CD14-positive monocyte (primary cell): ENCODE measurements around the gene GALNT14. TPM values are rescaled to one million over a fixed set of nuclear protein-coding genes. Genes with fewer than 3 reads are reported as not detected.

Source experiments
- DNase-seq, 3 donors: peaks; one replicate each; pipeline ENCODE4 v3.0.0-alpha.2; 2011 to 2022
- H2AFZ ChIP-seq: 2 replicates; pipeline ENCODE4 v1.6.0; 2012; ENCODE audit warnings: mild to moderate bottlenecking, low read depth, low read length, inconsistent platforms; ENCODE audit not compliant: insufficient read depth, poor library complexity, severe bottlenecking
- H3K27ac ChIP-seq, 2 donors: 1 replicate in 1 of 2; 2 replicates in 1 of 2; pipeline ENCODE4 v1.5.1; 2012 to 2013; ENCODE audit warnings: low read length in 2 of 2, control low read depth in 1 of 2, inconsistent platforms in 1 of 2, low read depth in 1 of 2, mild to moderate bottlenecking in 1 of 2
- H3K27me3 ChIP-seq, 2 donors: one replicate each; pipeline versions ENCODE4 v1.6.0 to v1.6.1; 2011 to 2013; ENCODE audit warnings: low read length in 2 of 2; ENCODE audit not compliant: control insufficient read depth in 2 of 2, insufficient read depth in 2 of 2
- H3K36me3 ChIP-seq, 2 donors: replicated peaks in 1 of 2; 1 replicate in 1 of 2; 2 replicates in 1 of 2; pipeline versions ENCODE4 v1.5.1 to v1.6.1; 2012 to 2013; ENCODE audit warnings: low read length in 2 of 2, control low read depth in 1 of 2, inconsistent platforms in 1 of 2, mild to moderate bottlenecking in 1 of 2; ENCODE audit not compliant: insufficient read depth in 2 of 2, control insufficient read depth in 1 of 2
- H3K4me1 ChIP-seq, 2 donors: 1 replicate in 1 of 2; 2 replicates in 1 of 2; pipeline versions ENCODE4 v1.5.1 to v1.6.1; 2012 to 2013; ENCODE audit warnings: low read length in 2 of 2, control low read depth in 1 of 2, inconsistent platforms in 1 of 2, mild to moderate bottlenecking in 1 of 2, moderate library complexity in 1 of 2; ENCODE audit not compliant: insufficient read depth in 2 of 2, control insufficient read depth in 1 of 2
- H3K4me2 ChIP-seq: replicated peaks from 2 replicates; pipeline ENCODE3; 2012; ENCODE audit warnings: low read length, moderate library complexity, mild to moderate bottlenecking; ENCODE audit not compliant: poor library complexity, severe bottlenecking; ENCODE audit errors: extremely low read depth
- H3K4me3 ChIP-seq, 3 experiments: fragments of 200-600 bp in 1 of 3; sonication (generic) in 1 of 3; replicated peaks in 1 of 3; 1 replicate in 2 of 3; 2 replicates in 1 of 3; pipeline ENCODE4 v1.5.1; 2011 to 2013; ENCODE audit warnings: low read length in 3 of 3, mild to moderate bottlenecking in 3 of 3, control low read depth in 2 of 3, low read depth in 2 of 3, inconsistent platforms in 1 of 3, moderate library complexity in 1 of 3
- H3K79me2 ChIP-seq: 2 replicates; pipeline ENCODE4 v1.6.0; 2012; ENCODE audit warnings: mild to moderate bottlenecking, control low read depth, inconsistent platforms, low read length, moderate library complexity; ENCODE audit not compliant: insufficient read depth
- H3K9ac ChIP-seq: 2 replicates; pipeline ENCODE4 v1.6.0; 2017; ENCODE audit warnings: low read length, mild to moderate bottlenecking; ENCODE audit not compliant: insufficient read depth, poor library complexity, severe bottlenecking
- H3K9me3 ChIP-seq, 2 donors: replicated peaks in 1 of 2; 1 replicate in 1 of 2; 2 replicates in 1 of 2; pipeline versions ENCODE4 v1.5.1 to v1.6.1; 2012 to 2013; ENCODE audit warnings: low read length in 2 of 2, control low read depth in 1 of 2; ENCODE audit not compliant: control insufficient read depth in 1 of 2, insufficient read depth in 1 of 2
- H4K20me1 ChIP-seq: 2 replicates; pipeline ENCODE4 v1.6.0; 2012; ENCODE audit warnings: mild to moderate bottlenecking, low read length, control low read depth, moderate library complexity; ENCODE audit not compliant: insufficient read depth
- H3K27ac Mint-ChIP-seq, 7 donors: one replicate each; pipeline ENCODE4 v1.8.0; 2020; ENCODE audit warnings: mild to moderate bottlenecking in 7 of 7, mixed read lengths in 7 of 7, moderate library complexity in 6 of 7, inconsistent platforms in 2 of 7
- H3K27me3 Mint-ChIP-seq, 3 donors: one replicate each; pipeline ENCODE4 v1.8.0; 2021 to 2022; ENCODE audit warnings: low read depth in 3 of 3, mild to moderate bottlenecking in 3 of 3, mixed read lengths in 3 of 3, moderate library complexity in 3 of 3, inconsistent platforms in 1 of 3
- H3K36me3 Mint-ChIP-seq, 2 donors: one replicate each; pipeline ENCODE4 v1.8.0; 2020; ENCODE audit warnings: mixed read lengths in 2 of 2, inconsistent platforms in 1 of 2, mild to moderate bottlenecking in 1 of 2
- H3K4me1 Mint-ChIP-seq: one replicate; pipeline ENCODE4 v1.8.0; 2020; ENCODE audit warnings: mild to moderate bottlenecking, mixed read lengths
- H3K4me3 Mint-ChIP-seq, 2 donors: one replicate each; pipeline ENCODE4 v1.8.0; 2020; ENCODE audit warnings: mild to moderate bottlenecking in 2 of 2, mixed read lengths in 2 of 2, moderate library complexity in 1 of 2
- H3K9me3 Mint-ChIP-seq, 7 donors: one replicate each; pipeline ENCODE4 v1.8.0; 2020 to 2022; ENCODE audit warnings: mixed read lengths in 7 of 7, mild to moderate bottlenecking in 6 of 7, moderate library complexity in 6 of 7, inconsistent platforms in 2 of 7
- WGBS: methylation state at CpG from one replicate; pipeline ENCODE4 v1.1.5; 2013; ENCODE audit warnings: missing lambda C conversion rate; ENCODE audit not compliant: insufficient coverage; 5-methylcytosine and 5-hydroxymethylcytosine counted together
- intact Hi-C, 2 donors: fragments of 100-400 bp; cut with micrococcal nuclease; formaldehyde crosslinking; loops; one replicate each; pipeline versions ENCODE4 v1.15.0 to v1.15.1; 2023
- polyA plus RNA-seq, 3 donors: library from polyadenylated mRNA; depleted of rRNA in 1 of 3; unstranded in 2 of 3; stranded (reverse) in 1 of 3; fragments of 300-500 nt in 2 of 3; fragments of >200 nt in 1 of 3; fragmentation: Illumina TruSeq in 2 of 3; gene quantifications; 1 replicate in 2 of 3; 2 replicates in 1 of 3; pipeline ENCODE4 v1.2.3, GENCODE V29; 2012 to 2021
- TF ChIP-seq, protein P1 (sequence below): fragments of 200-600 bp; IDR thresholded peaks from one replicate; pipeline ENCODE4 v1.8.0; 2022; ENCODE audit warnings: antibody characterized with exemption, mild to moderate bottlenecking

GALNT14 gene
- polyA plus RNA-seq, 3 donors: 0.33 TPM; not detected in 2

DNA sequence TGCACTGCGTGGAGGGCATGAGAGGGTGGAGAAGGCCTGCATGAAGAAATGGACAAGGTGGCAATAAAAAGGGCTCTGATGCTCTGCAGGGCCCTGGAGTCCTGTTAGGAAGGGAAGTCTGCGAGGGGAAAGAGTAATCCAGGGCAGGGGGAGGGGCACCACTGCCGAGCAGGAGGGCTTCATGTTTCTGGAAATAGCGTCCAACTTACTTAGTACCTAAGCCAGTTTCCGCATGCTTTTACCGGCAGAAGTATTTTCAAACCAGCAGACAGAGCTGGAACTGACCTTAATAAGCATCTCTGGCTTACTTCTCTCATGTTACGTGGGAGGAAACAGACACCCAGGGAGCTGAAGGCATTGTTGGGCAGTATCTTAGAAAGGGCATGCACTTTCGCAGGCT lies 156.7 kb downstream of the GALNT14 start:
- Histone ChIP-seq H3K4me3 (no peak overlapping the region), H4K20me1 (no peaks in the 10 kb centered on the region), H3K36me3 (no peaks in the 10 kb centered on the region), H3K4me2 (no peak overlapping the region), H3K4me1 (no peaks in the 10 kb centered on the region), H3K9ac (no peak overlapping the region), H2AFZ (no peak overlapping the region), H3K9me3 (no peaks in the 10 kb centered on the region), H3K79me2 (no peaks in the 10 kb centered on the region), H3K27me3 (no peaks in the 10 kb centered on the region), H3K27ac (no peak overlapping the region)
- Mint-ChIP-seq H3K4me1 (peaks cover 2% of the 10 kb centered on the region), H3K4me3 (no peak overlapping the region), H3K27ac (no peak overlapping the region), H3K9me3 (peaks cover 0 to 1% (median 0%) of the 10 kb centered on the region in 7 donors), H3K27me3 (peaks cover 0 to 4% (median 2%) of the 10 kb centered on the region in 3 donors), H3K36me3 (no peaks in the 10 kb centered on the region)
- intact Hi-C loops: no loop called here
- 83% methylated on average over 5 of the region's 8 CpGs for WGBS
- TF ChIP-seq, protein P1, sequence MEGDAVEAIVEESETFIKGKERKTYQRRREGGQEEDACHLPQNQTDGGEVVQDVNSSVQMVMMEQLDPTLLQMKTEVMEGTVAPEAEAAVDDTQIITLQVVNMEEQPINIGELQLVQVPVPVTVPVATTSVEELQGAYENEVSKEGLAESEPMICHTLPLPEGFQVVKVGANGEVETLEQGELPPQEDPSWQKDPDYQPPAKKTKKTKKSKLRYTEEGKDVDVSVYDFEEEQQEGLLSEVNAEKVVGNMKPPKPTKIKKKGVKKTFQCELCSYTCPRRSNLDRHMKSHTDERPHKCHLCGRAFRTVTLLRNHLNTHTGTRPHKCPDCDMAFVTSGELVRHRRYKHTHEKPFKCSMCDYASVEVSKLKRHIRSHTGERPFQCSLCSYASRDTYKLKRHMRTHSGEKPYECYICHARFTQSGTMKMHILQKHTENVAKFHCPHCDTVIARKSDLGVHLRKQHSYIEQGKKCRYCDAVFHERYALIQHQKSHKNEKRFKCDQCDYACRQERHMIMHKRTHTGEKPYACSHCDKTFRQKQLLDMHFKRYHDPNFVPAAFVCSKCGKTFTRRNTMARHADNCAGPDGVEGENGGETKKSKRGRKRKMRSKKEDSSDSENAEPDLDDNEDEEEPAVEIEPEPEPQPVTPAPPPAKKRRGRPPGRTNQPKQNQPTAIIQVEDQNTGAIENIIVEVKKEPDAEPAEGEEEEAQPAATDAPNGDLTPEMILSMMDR: no peak
- no peak for DNase-seq

DNA sequence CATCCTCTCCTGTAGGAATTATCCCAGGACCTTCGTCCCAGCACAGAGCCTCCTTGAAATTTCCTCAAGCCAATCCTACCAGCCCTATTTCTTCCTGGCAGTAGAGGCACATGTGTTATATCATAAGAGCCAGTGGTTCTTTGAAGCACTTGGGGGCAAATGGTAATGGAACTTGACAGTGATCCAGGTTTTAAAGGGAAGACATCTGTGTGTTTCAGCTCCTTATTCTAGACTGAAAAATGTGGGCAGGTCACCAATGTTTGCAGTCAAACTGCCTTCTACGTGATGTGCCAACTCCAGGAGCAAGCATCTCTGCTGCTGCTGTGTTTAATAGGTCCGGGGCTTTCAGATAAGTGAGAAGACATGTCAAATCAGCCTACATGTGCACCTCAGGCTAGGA lies 157.1 kb downstream of the GALNT14 start:
- peaks cover 0 to 1% (median 0%) of the 10 kb centered on the region in 7 donors for H3K9me3 Mint-ChIP-seq
- 96% methylated on average over 2 of the region's 3 CpGs for WGBS
- intact Hi-C loops: no loop called here
- no peak for DNase-seq
- Histone ChIP-seq H3K4me1 (no peaks in the 10 kb centered on the region), H3K9ac (no peak overlapping the region), H3K36me3 (no peaks in the 10 kb centered on the region), H3K27me3 (no peaks in the 10 kb centered on the region), H3K9me3 (no peaks in the 10 kb centered on the region), H4K20me1 (no peaks in the 10 kb centered on the region), H3K79me2 (no peaks in the 10 kb centered on the region), H3K4me2 (no peak overlapping the region), H3K27ac (no peak overlapping the region), H2AFZ (no peak overlapping the region), H3K4me3 (no peak overlapping the region)
- TF ChIP-seq, protein P1: no peak
- H3K27me3 Mint-ChIP-seq: peaks cover 0 to 4% (median 2%) of the 10 kb centered on the region in 3 donors
- H3K4me1 Mint-ChIP-seq: peaks cover 2% of the 10 kb centered on the region
- H3K4me3 Mint-ChIP-seq: no peak overlapping the region
- no peak overlapping the region for H3K27ac Mint-ChIP-seq
- H3K36me3 Mint-ChIP-seq: no peaks in the 10 kb centered on the region
